HG03039 (cell line): ENCODE data around the gene PCNX3.
"Not testable (repeated sequence)": the region's sequence is repeated elsewhere in the genome, so short reads cannot be mapped to it uniquely, and the experiment has no call there.

Experiments
- ATAC-seq: cut with Tn5 transposase; IDR thresholded peaks from one replicate; pipeline ENCODE4 v1.9.1; 2021; ENCODE audit warnings: mild to moderate bottlenecking, moderate library complexity; ENCODE audit not compliant: unreplicated experiment

Gene PCNX3

DNA sequence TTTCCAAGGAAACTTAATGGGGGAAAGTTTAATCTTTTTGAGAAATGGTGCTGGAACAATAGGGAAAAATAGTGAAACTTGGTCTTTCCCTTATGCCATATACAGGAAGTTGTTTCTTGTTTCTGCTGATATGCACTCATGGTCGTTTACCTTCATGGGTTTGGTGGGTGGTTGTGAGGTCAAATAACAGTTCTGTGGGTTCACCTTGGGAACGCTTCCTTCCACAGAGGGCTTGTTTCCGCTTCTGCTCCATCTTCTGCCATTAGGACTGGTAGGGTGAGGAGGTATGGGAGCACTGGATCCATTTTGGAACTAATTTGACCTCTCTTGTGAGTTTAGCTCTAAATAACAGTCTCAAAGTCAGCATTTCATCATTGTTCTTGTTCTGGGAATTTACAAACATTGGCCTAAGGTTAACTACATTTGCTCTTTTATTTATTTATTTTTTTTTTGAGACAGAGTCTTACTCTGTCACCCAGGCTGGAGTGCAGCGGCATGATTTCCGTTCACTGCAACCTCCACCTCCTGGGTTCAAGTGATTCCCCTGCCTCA is 64.7 kb downstream of the PCNX3 start:
- no peak for ATAC-seq

DNA sequence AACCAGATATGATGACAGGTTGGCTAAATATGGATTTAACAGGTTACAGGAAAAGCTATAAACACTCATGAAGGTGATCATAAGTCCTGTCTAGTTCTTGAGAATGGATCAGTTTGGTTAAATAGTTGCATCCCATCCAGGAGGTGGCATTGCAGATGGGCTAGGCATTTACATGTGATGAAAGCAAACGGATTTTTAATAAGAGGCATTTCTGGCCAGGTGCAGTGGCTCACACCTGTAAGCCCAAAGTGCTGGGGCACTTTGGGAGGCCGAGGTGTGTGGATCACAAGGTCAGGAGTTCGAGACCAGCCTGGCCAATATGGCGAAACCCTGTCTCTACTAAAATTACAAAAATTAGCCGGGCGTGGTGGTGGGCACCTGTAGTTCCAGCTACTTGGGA is 67.9 kb downstream of the PCNX3 start:
- ATAC-seq: not testable (repeated sequence)

DNA sequence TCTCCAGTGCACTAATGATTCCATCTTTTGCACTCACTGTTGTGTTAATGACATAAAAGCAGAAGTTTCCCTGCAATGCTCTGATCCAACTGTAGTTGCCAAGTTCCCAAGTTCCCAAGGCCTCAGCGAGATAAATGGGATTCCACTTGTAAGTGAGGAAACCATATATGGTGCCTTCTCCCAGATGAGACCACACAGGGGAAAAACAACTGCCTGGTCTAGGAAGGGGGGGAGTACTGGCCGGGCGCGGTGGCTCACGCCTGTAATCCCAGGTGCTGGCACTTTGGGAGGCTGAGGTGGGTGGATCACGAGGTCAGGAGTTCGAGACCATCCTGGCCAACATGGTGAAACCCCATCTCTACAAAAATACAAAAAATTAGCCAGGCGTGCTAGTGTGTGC is 70.4 kb downstream of the PCNX3 start:
- ATAC-seq: no peak
